GM18951 (cell line): Measurements from ENCODE around the gene KIF14.

Experiments
- POLR2A ChIP-seq: IDR thresholded peaks from 4 replicates; pipeline ENCODE4 v1.6.1; 2011; ENCODE audit warnings: mild to moderate bottlenecking; ENCODE audit not compliant: insufficient read length, insufficient read depth; ENCODE audit errors: extremely low read depth
- in situ Hi-C: fragments of 300-500 bp; cut with MboI; formaldehyde crosslinking; loops from one replicate; pipeline ENCODE4 v1.12.0; 2022; ENCODE audit warnings: low sequenced_read_pairs, mixed read lengths, inconsistent platforms; ENCODE audit not compliant: unreplicated experiment

Gene KIF14

GRCh38 chr1:200512191-200512590 lies 108.4 kb downstream of the KIF14 start:
- in situ Hi-C loops = loop anchor here (10.0 kb wide), 1 partner anchor 827 kb away; no protein-coding TSS in a partner anchor
- no peak for TF ChIP-seq POLR2A

GRCh38 chr1:200510228-200510623 lies 110.3 kb downstream of the KIF14 start:
- TF ChIP-seq POLR2A = no peak
- in situ Hi-C loops = loop anchor here (10.0 kb wide), 1 partner anchor 825 kb away; no protein-coding TSS in a partner anchor

GRCh38 chr1:200506471-200506870 lies 114.1 kb downstream of the KIF14 start:
- in situ Hi-C loops = no loop called here

GRCh38 chr1:200505257-200505656 lies 115.3 kb downstream of the KIF14 start:
- in situ Hi-C loops = no loop called here
- no peak for TF ChIP-seq POLR2A

More at GRCh38 chr1:200506471-200506870, 114.1 kb downstream of the KIF14 start:
- no peak for TF ChIP-seq POLR2A
